Lower leg skin (tissue), 3 donors: Measurements from ENCODE around the gene JARID2.

Experiments
- CTCF ChIP-seq, 3 donors: fragments of 450-650 bp; IDR thresholded peaks; one replicate each; pipeline ENCODE4 v1.5.1; 2016; ENCODE audit warnings: antibody characterized with exemption in 3 of 3, mild to moderate bottlenecking in 3 of 3, moderate library complexity in 2 of 3
- POLR2A ChIP-seq, 2 donors: fragments of 450-650 bp; IDR thresholded peaks; one replicate each; pipeline ENCODE4 v1.6.1; 2016 to 2017; ENCODE audit warnings: antibody characterized with exemption in 2 of 2, mild to moderate bottlenecking in 1 of 2, moderate library complexity in 1 of 2

DNA sequence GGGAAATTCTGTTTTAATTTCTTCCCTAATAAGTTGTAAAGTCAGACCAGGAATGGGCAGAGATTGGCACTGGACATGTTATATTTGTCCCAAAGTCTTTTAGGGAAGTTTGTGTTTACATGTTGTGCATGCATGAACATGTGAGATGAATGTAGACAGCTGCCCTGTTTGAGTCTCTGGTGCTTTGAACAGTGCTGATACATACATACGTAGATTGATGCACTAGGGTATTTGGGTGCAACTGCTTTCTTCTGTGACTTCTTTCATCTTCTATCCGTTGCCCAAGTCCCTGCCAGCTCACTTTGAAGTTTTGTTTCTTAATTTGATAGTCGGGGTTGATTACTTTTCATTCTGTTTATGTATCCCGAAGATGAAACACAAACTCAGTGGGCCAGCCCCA lies 216.4 kb downstream of the JARID2 start:
- TF ChIP-seq CTCF (IDR thresholded peaks at IDR 0.05) (no peak), POLR2A (IDR thresholded peaks at IDR 0.05) (no peak)
